OCI-LY7 (cell line): ENCODE measurements around the gene AARS2. TPM values are rescaled to one million over a fixed set of nuclear protein-coding genes. Genes with fewer than 3 reads are reported as not detected.

Experiments used
- BruUV-seq: library from RNA; stranded (reverse); fragments of 400-500 nt; replicated peaks from 2 replicates; lab custom pipeline; 2021; lab: Mats Ljungman, UMichigan
- CTCF ChIA-PET: fragments of 300-600 bp; sonication (Branson Sonifier 250); formaldehyde crosslinking; loops from one replicate; lab custom pipeline; 2022; ENCODE audit warnings: antibody characterized with exemption; ENCODE audit not compliant: unreplicated experiment; lab: Charles Lee
- POLR2A ChIA-PET: fragments of 300-600 bp; sonication (Branson Sonifier 250); formaldehyde crosslinking; loops from one replicate; lab custom pipeline; 2022; ENCODE audit warnings: antibody characterized with exemption; lab: Charles Lee
- DNase-seq: peaks from one replicate; pipeline ENCODE4 v3.0.0-alpha.2; 2015; ENCODE audit warnings: low spot score
- H2AFZ ChIP-seq: fragments of 200-600 bp; sonication (generic), shearing (Covaris generic); 2 replicates; pipeline ENCODE4 v1.6.1; 2014; ENCODE audit warnings: mild to moderate bottlenecking, antibody characterized with exemption, low read length, moderate library complexity
- H3K27ac ChIP-seq: fragments of 200-600 bp; sonication (generic); 2 replicates; pipeline ENCODE4 v1.5.1; 2014; ENCODE audit warnings: mixed run types, low read depth, mild to moderate bottlenecking, moderate library complexity, low read length, inconsistent platforms; ENCODE audit not compliant: poor library complexity, severe bottlenecking
- H3K36me3 ChIP-seq: fragments of 200-600 bp; sonication (generic); 2 replicates; pipeline ENCODE4 v1.6.1; 2014; ENCODE audit warnings: mild to moderate bottlenecking, antibody characterized with exemption, low read length, moderate library complexity, mixed read lengths; ENCODE audit not compliant: insufficient read depth
- H3K4me1 ChIP-seq: fragments of 200-600 bp; sonication (generic); 2 replicates; pipeline ENCODE4 v1.5.1; 2014; ENCODE audit warnings: mild to moderate bottlenecking, low read length; ENCODE audit not compliant: insufficient read depth, poor library complexity, severe bottlenecking
- H3K4me2 ChIP-seq: fragments of 200-600 bp; sonication (generic); 2 replicates; pipeline ENCODE4 v1.6.1; 2014; ENCODE audit warnings: mild to moderate bottlenecking, low read length
- H3K4me3 ChIP-seq: fragments of 200-600 bp; sonication (generic); 2 replicates; pipeline ENCODE4 v1.5.1; 2014; ENCODE audit warnings: mild to moderate bottlenecking, low read depth, low read length; ENCODE audit not compliant: poor library complexity, severe bottlenecking
- H3K79me2 ChIP-seq: fragments of 200-600 bp; sonication (generic); 2 replicates; pipeline ENCODE4 v1.6.1; 2016; ENCODE audit warnings: low read depth, mild to moderate bottlenecking, low read length, moderate library complexity, mixed read lengths; ENCODE audit not compliant: insufficient read depth
- H3K9me2 ChIP-seq: fragments of 200-600 bp; sonication (generic); 2 replicates; pipeline ENCODE4 v1.6.1; 2016; ENCODE audit warnings: mild to moderate bottlenecking, low read length, mixed read lengths; ENCODE audit not compliant: insufficient read depth
- H3K9me3 ChIP-seq: fragments of 200-600 bp; sonication (generic); 2 replicates; pipeline ENCODE4 v1.6.1; 2014; ENCODE audit warnings: mild to moderate bottlenecking, mixed run types, low read length, mixed read lengths
- H4K20me1 ChIP-seq: fragments of 200-600 bp; sonication (generic); 2 replicates; pipeline ENCODE4 v1.6.1; 2014; ENCODE audit warnings: mild to moderate bottlenecking, antibody characterized with exemption, low read length, moderate library complexity, mixed read lengths; ENCODE audit not compliant: insufficient read depth
- CTCF ChIP-seq: fragments of 200-600 bp; sonication (generic); conservative IDR thresholded peaks from 2 replicates; pipeline ENCODE4 v1.5.1; 2014; ENCODE audit warnings: mild to moderate bottlenecking, antibody characterized with exemption, low read length, moderate library complexity, mixed read lengths
- EZH2phosphoT487 ChIP-seq: fragments of 200-600 bp; sonication (generic); IDR thresholded peaks from 2 replicates; pipeline ENCODE4 v1.6.1; 2018; ENCODE audit warnings: low read depth, borderline replicate concordance, mild to moderate bottlenecking, mixed run types, antibody characterized with exemption, low read length, moderate library complexity, mixed read lengths
- intact Hi-C: fragments of 100-400 bp; cut with micrococcal nuclease; formaldehyde crosslinking; loops from one replicate; pipeline ENCODE4 v1.10.0; 2022; ENCODE audit not compliant: unreplicated experiment
- total RNA-seq, 2 experiments: library from RNA; depleted of rRNA in 1 of 2; stranded (reverse); fragments of >200 nt in 1 of 2; shearing (Covaris generic) in 1 of 2; gene quantifications; 2 replicates each; pipeline ENCODE4 v1.2.3, GENCODE V29; 2014 to 2022

Gene AARS2
- total RNA-seq, 2 experiments from 2014 or later: 20.7 to 22.0 TPM

- no TSS peak for BruUV-seq
- intact Hi-C loops: no loop called here
- H3K79me2 ChIP-seq: no peaks in the 10 kb centered on the region
- TF ChIP-seq EZH2phosphoT487 (no peak), CTCF (no peak)
- DNase-seq: no peak
- H3K9me2 ChIP-seq: no peaks in the 10 kb centered on the region
- H2AFZ ChIP-seq: no peak overlapping the region
- no peak overlapping the region for H3K4me2 ChIP-seq
- no peaks in the 10 kb centered on the region for H3K9me3 ChIP-seq
- H3K4me1 ChIP-seq: no peaks in the 10 kb centered on the region
- peaks cover 24% of the 10 kb centered on the region for H3K36me3 ChIP-seq
- H3K27ac ChIP-seq: no peak overlapping the region
- POLR2A ChIA-PET: no interaction called here
- no peaks in the 10 kb centered on the region for H4K20me1 ChIP-seq
- no peak overlapping the region for H3K4me3 ChIP-seq
- CTCF ChIA-PET: no interaction called here
These were observed 15.8 kb downstream of the AARS2 start for GRCh38 chr6:44297063-44298038.

GRCh38 chr6:44294832-44295791 lies 18.0 kb downstream of the AARS2 start:
- DNase-seq: no peak
- Histone ChIP-seq H3K36me3 (peaks cover 1% of the 10 kb centered on the region), H3K9me3 (no peaks in the 10 kb centered on the region), H3K4me3 (no peak overlapping the region), H3K9me2 (no peaks in the 10 kb centered on the region), H3K27ac (no peak overlapping the region), H3K4me1 (no peaks in the 10 kb centered on the region), H3K79me2 (no peaks in the 10 kb centered on the region), H4K20me1 (no peaks in the 10 kb centered on the region; the same call in 1 of the 2 replicates), H3K4me2 (no peak overlapping the region), H2AFZ (no peak overlapping the region)
- ChIA-PET CTCF (interaction anchor here (0.6 kb wide), 2 partner anchors 25 to 356 kb away, joined by 5 read pairs; no protein-coding TSS in a partner anchor), POLR2A (interaction anchor here (0.7 to 1.1 kb wide), 2 partner anchors 13 to 17 kb away, joined by 3 to 4 read pairs; no protein-coding TSS in a partner anchor)
- TF ChIP-seq EZH2phosphoT487 (no peak), CTCF (no peak)
- no TSS peak for BruUV-seq
- intact Hi-C loops: no loop called here
